HAP-1 (cell line): ENCODE measurements around the gene NETO2.
"Not testable (repeated sequence)": the region's sequence is repeated elsewhere in the genome, so short reads cannot be mapped to it uniquely, and the experiment has no call there.

ENCODE experiments used
- DNase-seq, 2 experiments: peaks; one replicate each; pipeline ENCODE4 v3.0.0-alpha.2; 2016 to 2020; ENCODE audit warnings: low spot score in 2 of 2
- H3K27me3 ChIP-seq: fragments of 250-450 bp; sonication (Bioruptor Pico); 2 replicates; pipeline ENCODE4 v1.5.1; 2020; ENCODE audit warnings: low read depth, mild to moderate bottlenecking, moderate library complexity
- H3K36me3 ChIP-seq: fragments of 250-450 bp; sonication (Bioruptor Pico); replicated peaks from 2 replicates; pipeline ENCODE4 v1.5.1; 2020; ENCODE audit warnings: mild to moderate bottlenecking
- H3K4me1 ChIP-seq: fragments of 250-450 bp; sonication (Bioruptor Pico); 2 replicates; pipeline ENCODE4 v1.5.1; 2020; ENCODE audit warnings: mild to moderate bottlenecking
- H3K4me3 ChIP-seq: fragments of 250-450 bp; sonication (Bioruptor Pico); 2 replicates; pipeline ENCODE4 v1.5.1; 2020; ENCODE audit warnings: mild to moderate bottlenecking, moderate library complexity
- H3K9me3 ChIP-seq: fragments of 250-450 bp; sonication (Bioruptor Pico); 2 replicates; pipeline ENCODE4 v1.5.1; 2020; ENCODE audit warnings: mild to moderate bottlenecking, moderate library complexity
- in situ Hi-C: fragments of 300-500 bp; cut with MboI; formaldehyde crosslinking; loops from 3 replicates; pipeline ENCODE4 v1.14.3; 2020; ENCODE audit warnings: low sequenced_read_pairs, inconsistent platforms, mixed read lengths

NETO2 gene

GRCh38 chr16:47067203-47067602 lies 76.5 kb downstream of the NETO2 start:
- no peak for DNase-seq
- H3K4me3 ChIP-seq: no peak overlapping the region
- no peaks in the 10 kb centered on the region for H3K27me3 ChIP-seq
- no peaks in the 10 kb centered on the region; the same call in 1 of the 2 replicates for H3K9me3 ChIP-seq
- H3K36me3 ChIP-seq: no peaks in the 10 kb centered on the region
- in situ Hi-C loops: no loop called here
- H3K4me1 ChIP-seq: no peaks in the 10 kb centered on the region

DNA sequence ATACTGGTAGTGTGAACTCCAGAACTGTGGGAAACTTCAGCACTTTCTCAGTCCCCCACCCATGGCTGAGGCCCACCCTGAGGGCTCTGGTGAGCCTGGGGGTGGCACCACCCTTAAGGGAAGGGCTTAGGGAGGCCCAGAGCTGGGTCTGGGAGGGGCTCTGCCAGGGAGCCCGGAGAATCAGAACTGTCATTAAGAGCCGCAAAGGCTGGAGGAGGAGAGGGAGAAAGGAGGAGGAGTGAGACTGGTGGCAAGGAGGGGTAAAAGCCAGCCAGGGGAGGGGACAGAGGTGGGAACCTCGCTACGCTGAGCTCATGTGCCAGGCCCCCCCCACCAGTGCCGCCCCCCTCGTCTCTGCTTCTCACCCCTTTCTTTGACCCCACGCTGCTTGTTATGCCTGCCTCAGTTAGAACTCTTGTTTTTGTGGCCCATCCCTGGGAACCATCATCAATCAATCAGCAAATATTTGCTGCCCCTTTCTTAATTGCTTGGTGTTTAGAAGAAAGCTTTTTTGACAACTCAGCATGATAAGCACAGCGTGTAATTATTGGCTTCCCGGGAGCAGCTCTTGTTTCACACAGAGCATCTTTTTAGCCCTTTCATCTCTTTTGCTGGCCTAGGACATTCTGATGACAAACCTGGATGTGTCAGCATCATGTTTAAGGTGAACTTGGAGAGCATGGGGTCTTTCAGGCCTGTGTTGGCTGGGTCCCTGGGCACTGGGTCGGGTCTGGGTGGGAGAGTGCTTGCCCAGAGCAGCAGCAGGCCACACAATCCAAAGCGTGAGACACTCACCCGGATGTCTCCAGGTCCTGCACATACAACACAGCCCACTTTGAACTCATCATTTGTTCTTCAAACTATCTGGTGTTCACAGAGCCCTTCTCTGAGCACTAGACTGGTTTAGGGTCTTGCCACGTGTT lies 77.7 kb downstream of the NETO2 start:
- in situ Hi-C loops: no loop called here
- no peak for DNase-seq
- Histone ChIP-seq H3K36me3 (no peaks in the 10 kb centered on the region), H3K9me3 (no peaks in the 10 kb centered on the region; the same call in 1 of the 2 replicates), H3K4me3 (no peak overlapping the region), H3K27me3 (no peaks in the 10 kb centered on the region), H3K4me1 (no peaks in the 10 kb centered on the region)

DNA sequence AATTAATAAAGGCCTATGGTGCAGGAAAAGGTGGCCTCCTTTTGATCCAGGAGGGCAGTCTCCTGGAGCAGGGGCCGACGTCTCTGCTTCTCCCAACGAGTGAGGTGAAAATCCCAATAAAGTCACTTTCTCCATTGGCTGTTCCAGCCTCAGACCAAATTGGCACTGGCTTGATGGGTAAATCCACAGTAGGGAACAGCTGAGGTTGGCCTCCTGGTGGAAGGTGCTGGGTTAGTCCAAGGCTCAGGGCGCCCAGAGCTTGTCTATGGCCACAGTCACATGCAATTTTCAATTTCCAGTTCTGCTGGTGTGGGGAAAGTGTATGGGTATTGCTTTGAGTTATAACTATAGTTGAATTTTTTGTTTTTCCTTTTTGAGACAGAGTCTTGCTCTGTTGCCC lies 79.0 kb downstream of the NETO2 start:
- H3K27me3 ChIP-seq: no peaks in the 10 kb centered on the region
- in situ Hi-C loops: no loop called here

GRCh38 chr16:47063011-47063724 lies 80.6 kb downstream of the NETO2 start:
- no peaks in the 10 kb centered on the region for H3K27me3 ChIP-seq
- no peaks in the 10 kb centered on the region; the same call in 1 of the 2 replicates for H3K9me3 ChIP-seq
- no peak for DNase-seq
- H3K4me3 ChIP-seq: no peak overlapping the region
- H3K36me3 ChIP-seq: no peaks in the 10 kb centered on the region
- H3K4me1 ChIP-seq: no peaks in the 10 kb centered on the region
- in situ Hi-C loops: no loop called here

More for the DNA sequence above, 79.0 kb downstream of the NETO2 start:
- H3K9me3 ChIP-seq: no peaks in the 10 kb centered on the region; the same call in 1 of the 2 replicates
- DNase-seq: no peak
- no peak overlapping the region for H3K4me3 ChIP-seq
- H3K4me1 ChIP-seq: no peaks in the 10 kb centered on the region
- H3K36me3 ChIP-seq: no peaks in the 10 kb centered on the region

DNA sequence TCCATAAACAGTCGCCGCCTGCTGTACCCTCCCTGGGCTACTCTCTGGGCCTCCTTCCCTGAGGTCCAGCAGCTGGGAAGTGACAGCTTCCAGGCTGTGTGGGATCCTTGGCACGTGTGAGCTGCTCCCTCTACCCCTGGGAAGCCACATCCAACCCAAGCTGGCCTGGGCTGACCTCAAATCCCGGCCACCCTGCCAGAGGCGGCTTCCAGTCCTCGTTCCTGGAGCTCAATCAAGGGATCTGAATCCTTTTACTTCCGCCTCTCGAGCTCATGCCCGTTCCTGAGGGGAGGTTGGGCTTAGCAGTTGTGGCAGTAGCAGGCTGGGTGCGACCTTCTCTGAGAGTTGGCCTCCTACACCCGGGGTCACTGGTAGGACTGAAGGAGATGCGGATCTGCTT lies 82.5 kb downstream of the NETO2 start:
- H3K27me3 ChIP-seq: no peaks in the 10 kb centered on the region
- no peaks in the 10 kb centered on the region for H3K4me1 ChIP-seq
- H3K9me3 ChIP-seq: no peaks in the 10 kb centered on the region; the same call in 1 of the 2 replicates
- in situ Hi-C loops: no loop called here
- no peak for DNase-seq
- H3K4me3 ChIP-seq: no peak overlapping the region
- no peaks in the 10 kb centered on the region for H3K36me3 ChIP-seq

DNA sequence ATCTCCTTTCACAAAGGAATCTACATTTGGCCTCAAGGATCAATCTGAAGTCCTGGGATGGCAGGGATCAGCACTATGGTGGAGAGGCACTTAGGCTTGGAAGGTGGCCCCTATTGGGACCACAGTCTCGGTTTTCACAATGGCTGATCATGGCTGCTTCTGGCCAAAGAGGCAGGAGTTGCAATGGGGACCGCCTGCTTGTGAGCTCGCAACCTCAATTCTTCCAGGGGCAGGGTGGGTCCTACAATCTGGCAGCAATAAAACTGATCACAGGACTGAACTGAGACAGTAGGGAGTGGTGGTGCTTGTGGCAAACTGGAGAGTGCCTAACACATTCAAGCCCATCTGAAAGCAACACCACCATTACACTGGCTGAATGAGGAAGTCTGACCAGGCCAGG lies 83.1 kb downstream of the NETO2 start:
- no peaks in the 10 kb centered on the region for H3K36me3 ChIP-seq
- in situ Hi-C loops: no loop called here
- H3K4me1 ChIP-seq: no peaks in the 10 kb centered on the region
- no peaks in the 10 kb centered on the region for H3K27me3 ChIP-seq
- no peak for DNase-seq
- no peaks in the 10 kb centered on the region; the same call in 1 of the 2 replicates for H3K9me3 ChIP-seq
- H3K4me3 ChIP-seq: no peak overlapping the region

DNA sequence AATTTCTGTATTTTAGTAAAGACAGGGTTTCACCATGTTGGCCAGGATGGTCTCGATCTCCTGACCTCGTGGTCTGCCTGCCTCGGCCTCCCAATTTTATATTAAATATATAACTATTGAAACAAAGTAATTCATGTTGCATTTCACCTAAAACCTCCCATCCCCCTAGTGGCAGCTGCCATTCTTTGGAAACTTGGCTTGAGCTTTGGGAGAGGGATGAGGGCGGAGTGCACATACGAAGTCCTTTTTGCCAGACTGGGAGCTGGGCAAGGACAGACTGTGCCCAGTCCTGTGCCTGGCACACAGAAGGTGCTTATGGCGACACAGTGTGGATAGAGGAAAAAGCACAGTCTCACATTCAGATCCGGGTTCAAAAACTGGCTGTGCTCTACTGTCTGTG lies 83.8 kb downstream of the NETO2 start:
- Histone ChIP-seq H3K9me3 (no peaks in the 10 kb centered on the region; the same call in 1 of the 2 replicates), H3K4me1 (no peaks in the 10 kb centered on the region), H3K36me3 (no peaks in the 10 kb centered on the region), H3K4me3 (no peak overlapping the region), H3K27me3 (no peaks in the 10 kb centered on the region)
- in situ Hi-C loops: no loop called here
- DNase-seq: no peak

- DNase-seq, H3K9me3 ChIP-seq, in situ Hi-C loops, H3K27me3 ChIP-seq, H3K4me3 ChIP-seq, H3K36me3 ChIP-seq, H3K4me1 ChIP-seq: not testable (repeated sequence)
Measured at GRCh38 chr16:47059130-47059529, 84.6 kb downstream of the NETO2 start.

GRCh38 chr16:47058295-47059086 lies 85.3 kb downstream of the NETO2 start:
- Histone ChIP-seq H3K27me3 (no peaks in the 10 kb centered on the region), H3K4me1 (no peaks in the 10 kb centered on the region), H3K4me3 (no peak overlapping the region), H3K9me3 (no peaks in the 10 kb centered on the region; the same call in 1 of the 2 replicates), H3K36me3 (no peaks in the 10 kb centered on the region)
- in situ Hi-C loops: no loop called here
- no peak for DNase-seq

GRCh38 chr16:47057630-47057993 lies 86.1 kb downstream of the NETO2 start:
- H3K27me3 ChIP-seq: no peaks in the 10 kb centered on the region
- no peaks in the 10 kb centered on the region; the same call in 1 of the 2 replicates for H3K9me3 ChIP-seq
- in situ Hi-C loops: no loop called here
- H3K4me1 ChIP-seq: no peaks in the 10 kb centered on the region
- DNase-seq: no peak
- no peak overlapping the region for H3K4me3 ChIP-seq
- H3K36me3 ChIP-seq: no peaks in the 10 kb centered on the region

DNA sequence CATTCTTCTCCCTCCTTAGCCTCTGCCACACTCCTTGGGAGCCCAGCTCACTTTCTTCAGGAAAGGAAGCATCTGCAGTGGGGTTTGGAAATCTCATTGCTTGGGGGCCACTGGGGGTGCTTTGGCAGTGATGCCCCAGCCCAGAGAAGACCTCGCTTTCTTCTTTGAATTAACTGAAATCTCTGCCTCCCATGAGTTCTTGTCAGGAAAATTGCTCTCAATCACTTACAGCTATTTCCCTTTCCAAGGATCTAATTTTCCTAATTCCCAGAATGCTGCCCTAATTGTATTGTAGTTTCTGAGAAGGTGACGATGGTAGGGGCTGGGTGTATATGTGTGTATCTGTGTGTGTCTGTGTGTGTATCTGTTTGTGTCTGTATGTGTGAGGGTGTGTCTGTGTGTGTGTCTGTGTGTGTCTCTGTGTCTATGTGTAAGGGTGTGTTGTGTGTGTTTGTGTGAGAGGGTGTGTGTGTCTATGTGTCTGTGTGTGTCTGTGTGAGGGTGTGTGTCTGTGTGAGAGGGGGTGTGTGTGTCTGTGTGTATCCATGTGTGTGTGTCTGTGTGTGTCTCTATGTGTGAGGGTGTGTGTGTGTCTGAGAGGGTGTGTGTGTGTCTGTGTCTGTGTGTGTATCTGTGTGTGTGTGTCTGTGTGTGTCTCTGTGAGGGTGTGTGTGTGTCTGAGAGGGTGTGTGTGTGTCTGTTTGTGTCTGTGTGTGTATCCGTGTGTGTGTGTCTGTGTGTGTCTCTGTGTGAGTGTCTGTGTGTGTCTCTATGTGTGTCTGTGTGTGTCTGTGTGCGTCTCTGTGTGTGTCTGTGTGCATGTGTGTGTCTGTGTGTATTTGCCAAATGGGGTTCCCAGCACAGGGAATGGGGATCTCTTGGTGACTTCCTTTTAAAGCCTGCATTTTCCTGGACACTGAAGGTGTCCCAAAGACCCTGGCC lies 86.8 kb downstream of the NETO2 start:
- Histone ChIP-seq H3K4me1 (no peaks in the 10 kb centered on the region), H3K27me3 (no peaks in the 10 kb centered on the region), H3K4me3 (no peak overlapping the region), H3K9me3 (no peaks in the 10 kb centered on the region; the same call in 1 of the 2 replicates), H3K36me3 (no peaks in the 10 kb centered on the region)
- in situ Hi-C loops: no loop called here
- no peak for DNase-seq

DNA sequence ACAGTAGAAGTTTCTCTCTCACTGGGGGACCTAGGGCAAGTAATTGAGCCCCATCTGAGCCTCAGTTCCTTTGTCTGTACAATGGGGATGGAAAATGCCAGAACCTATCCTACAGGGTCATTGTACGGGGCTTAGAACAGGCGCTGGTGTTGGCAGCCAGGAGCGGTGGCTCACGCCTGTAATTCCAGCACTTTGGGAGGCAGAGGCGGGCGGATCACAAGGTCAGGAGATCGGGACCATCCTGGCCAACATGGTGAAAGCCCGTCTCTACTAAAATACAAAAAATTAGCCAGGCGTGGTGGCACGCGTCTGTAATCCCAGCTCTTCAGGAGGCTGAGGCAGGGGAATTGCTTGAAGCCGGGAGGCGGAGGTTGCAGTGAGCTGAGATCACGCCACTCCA lies 87.7 kb downstream of the NETO2 start:
- H3K9me3 ChIP-seq, H3K27me3 ChIP-seq, H3K36me3 ChIP-seq, H3K4me1 ChIP-seq, H3K4me3 ChIP-seq, DNase-seq, in situ Hi-C loops: not testable (repeated sequence)
